Esophagus squamous epithelium (tissue), 4 donors: ENCODE results near the gene ANKS1A.

Experiments used
- CTCF ChIP-seq, 6 experiments: fragments of 450-650 bp in 4 of 6; fragments of 200-600 bp in 2 of 6; sonication (generic) in 2 of 6; IDR thresholded peaks; one replicate each; pipeline ENCODE4 v1.5.1; 2016 to 2019; ENCODE audit warnings: antibody characterized with exemption in 6 of 6, mild to moderate bottlenecking in 4 of 6, moderate library complexity in 4 of 6
- POLR2A ChIP-seq, 4 donors: fragments of 450-650 bp; IDR thresholded peaks; one replicate each; pipeline ENCODE4 v1.6.1; 2017; ENCODE audit warnings: antibody characterized with exemption in 4 of 4, mild to moderate bottlenecking in 4 of 4, moderate library complexity in 3 of 4

- no peak for TF ChIP-seq POLR2A (IDR thresholded peaks at IDR 0.05)
- TF ChIP-seq CTCF (IDR thresholded peaks at IDR 0.05) = no peak
These were observed 22.8 kb downstream of the ANKS1A start for GRCh38 chr6:34911822-34912221.
